HTERT RPE-1 (cell line): Measurements from ENCODE around the gene ZNF518B.
"Not testable (repeated sequence)": the region's sequence is repeated elsewhere in the genome, so short reads cannot be mapped to it uniquely, and the experiment has no call there.

Experiments
- in situ Hi-C: fragments of 300-500 bp; cut with MboI; formaldehyde crosslinking; loops from 4 replicates; pipeline ENCODE4 v1.14.3; 2020; ENCODE audit warnings: low sequenced_read_pairs

ZNF518B gene

GRCh38 chr4:10459305-10459704, 2.1 kb upstream of the ZNF518B start:
- in situ Hi-C loops = no loop called here

GRCh38 chr4:10458177-10458576, 951 bp upstream of the ZNF518B start:
- in situ Hi-C loops = no loop called here

- in situ Hi-C loops = no loop called here
Observed at GRCh38 chr4:10456595-10457254, 501 bp downstream of the ZNF518B start.

GRCh38 chr4:10456260-10456594, 999 bp downstream of the ZNF518B start:
- in situ Hi-C loops = no loop called here

- in situ Hi-C loops = no loop called here
Observed at GRCh38 chr4:10455133-10455532, 2.1 kb downstream of the ZNF518B start.

GRCh38 chr4:10454726-10455125, 2.5 kb downstream of the ZNF518B start:
- in situ Hi-C loops = no loop called here

GRCh38 chr4:10454121-10454520, 3.1 kb downstream of the ZNF518B start:
- in situ Hi-C loops = no loop called here

- in situ Hi-C loops = no loop called here
Observed at GRCh38 chr4:10448991-10449390, 8.2 kb downstream of the ZNF518B start.

GRCh38 chr4:10442976-10443375, 14.2 kb downstream of the ZNF518B start:
- in situ Hi-C loops = no loop called here

- in situ Hi-C loops = no loop called here
Observed at GRCh38 chr4:10441512-10441911, 15.7 kb downstream of the ZNF518B start.

- in situ Hi-C loops = no loop called here
Observed at GRCh38 chr4:10438924-10439323, 18.3 kb downstream of the ZNF518B start.

GRCh38 chr4:10437735-10438134, 19.5 kb downstream of the ZNF518B start:
- in situ Hi-C loops = no loop called here

- in situ Hi-C loops = not testable (repeated sequence)
Observed at GRCh38 chr4:10427680-10428079, 29.5 kb downstream of the ZNF518B start.

- in situ Hi-C loops = no loop called here
Observed at GRCh38 chr4:10421344-10422055, 35.7 kb downstream of the ZNF518B start.

GRCh38 chr4:10417740-10418139, 39.5 kb downstream of the ZNF518B start:
- in situ Hi-C loops = no loop called here

- in situ Hi-C loops = no loop called here
Observed at GRCh38 chr4:10416441-10416840, 40.8 kb downstream of the ZNF518B start.

GRCh38 chr4:10413177-10413576, 44.0 kb downstream of the ZNF518B start:
- in situ Hi-C loops = no loop called here

- in situ Hi-C loops = no loop called here
Observed at GRCh38 chr4:10405672-10406071, 51.6 kb downstream of the ZNF518B start.

- in situ Hi-C loops = no loop called here
Observed at GRCh38 chr4:10403633-10404445, 53.4 kb downstream of the ZNF518B start.

GRCh38 chr4:10395971-10396580, 61.1 kb downstream of the ZNF518B start:
- in situ Hi-C loops = no loop called here
